Aorta (tissue), 5 donors: ENCODE results near the gene ATP2A3. TPM values are rescaled to one million over a fixed set of nuclear protein-coding genes. Genes with fewer than 3 reads are reported as not detected.

ENCODE experiments used
- ATAC-seq: fragments of 200-7000 bp; cut with Tn5 transposase; one replicate; pipeline ENCODE4 v1.9.1; 2022; ENCODE audit warnings: moderate library complexity; ENCODE audit not compliant: low FRiP score
- DNase-seq, 2 donors: peaks; one replicate each; pipeline ENCODE4 v3.0.0-alpha.2; 2020
- H3K27ac ChIP-seq, 2 donors: one replicate each; pipeline ENCODE4 v1.5.1; 2013; ENCODE audit warnings: low read length in 2 of 2, mild to moderate bottlenecking in 2 of 2, moderate library complexity in 2 of 2, control low read depth in 1 of 2, inconsistent platforms in 1 of 2, low read depth in 1 of 2
- H3K27me3 ChIP-seq, 2 donors: one replicate each; pipeline ENCODE4 v1.6.1; 2013; ENCODE audit warnings: control low read depth in 1 of 2, low read length in 1 of 2, mild to moderate bottlenecking in 1 of 2, moderate library complexity in 1 of 2; ENCODE audit not compliant: insufficient read depth in 2 of 2, control insufficient read depth in 1 of 2
- H3K36me3 ChIP-seq, 2 donors: one replicate each; pipeline ENCODE4 v1.6.1; 2013; ENCODE audit warnings: control low read depth in 1 of 2, low read length in 1 of 2, mild to moderate bottlenecking in 1 of 2; ENCODE audit not compliant: insufficient read depth in 2 of 2, control insufficient read depth in 1 of 2
- H3K4me1 ChIP-seq, 2 donors: one replicate each; pipeline ENCODE4 v1.6.1; 2013; ENCODE audit warnings: low read length in 2 of 2, control low read depth in 1 of 2, mild to moderate bottlenecking in 1 of 2, moderate library complexity in 1 of 2; ENCODE audit not compliant: insufficient read depth in 2 of 2, control insufficient read depth in 1 of 2
- H3K4me3 ChIP-seq, 2 donors: one replicate each; pipeline ENCODE4 v1.5.1; 2013; ENCODE audit warnings: low read length in 2 of 2, control low read depth in 1 of 2, mild to moderate bottlenecking in 1 of 2
- H3K9me3 ChIP-seq: one replicate; pipeline ENCODE4 v1.6.1; 2013; ENCODE audit warnings: mild to moderate bottlenecking, low read length; ENCODE audit not compliant: control insufficient read depth
- WGBS, 2 donors: extraction: QIAGEN DNeasy Blood & Tissue Kit; methylation state at CpG; one replicate each; pipeline ENCODE4 v1.1.7; 2013; 5-methylcytosine and 5-hydroxymethylcytosine counted together
- intact Hi-C, 2 donors: fragments of 100-400 bp; cut with DNase I; formaldehyde crosslinking; loops; one replicate each; pipeline versions ENCODE4 v1.14.2 to v1.15.0; 2022
- polyA plus RNA-seq, 2 donors: library from polyadenylated mRNA; stranded (reverse); fragments of 200-250 nt; gene quantifications; one replicate each; pipeline ENCODE4 v1.2.3, GENCODE V29; 2013
- total RNA-seq, 2 donors: library from RNA; stranded (reverse); fragmentation: NEBNext Ultra II Directional; extraction: Animal tissue kit (Norgen Biotek cat#: 25700); gene quantifications; one replicate each; pipeline ENCODE4 v1.2.1, GENCODE V29; 2021
- donor health status: healthy with polysubstance abuse.
- donor health status: Bipolar disorder and iron deficiency.
- donor health status: DM: no; HTN: no; CAD: no.
- donor health status: DM: no; HTN: no; CAD: no.
- donor health status: DM: yes; HTN: yes; CAD: no.

The ATP2A3 gene
- total and polyA plus RNA-seq, 4 donors, result 7.5 to 88.7 (median 30.4) TPM

DNA sequence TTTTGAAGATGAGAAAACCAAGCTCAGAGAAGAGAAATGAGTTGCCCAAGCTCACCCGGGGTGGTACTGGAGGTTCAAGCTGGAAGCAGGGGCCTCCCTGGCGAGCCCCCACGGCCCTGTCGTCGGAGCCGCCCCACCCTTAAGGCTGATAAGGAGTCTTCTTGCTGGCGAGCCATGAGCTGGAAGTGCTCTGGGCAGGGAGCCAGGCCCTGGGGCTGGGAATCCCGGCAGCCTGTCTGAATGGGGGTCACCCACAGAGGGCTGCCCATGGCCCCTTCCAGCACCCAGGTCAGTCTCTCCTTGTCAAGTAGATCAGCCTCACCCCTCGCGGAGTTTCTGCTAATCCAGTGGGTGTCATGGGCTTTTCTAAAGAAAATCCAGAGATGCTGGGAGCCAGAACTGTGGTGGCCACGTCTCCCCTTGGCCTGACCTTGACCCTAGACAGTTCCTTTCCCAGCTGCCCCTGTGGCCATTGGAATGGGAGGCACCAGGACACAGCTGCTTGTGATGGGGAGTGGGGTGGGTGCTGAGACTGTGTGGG lies 46.8 kb downstream of the ATP2A3 start:
- intact Hi-C loops, result loop anchor here in 1 of 2 donors (5.0 kb wide), 1 partner anchor 45 kb away; the partner anchor contains the start of gene ATP2A3
- ATAC-seq (no peak), DNase-seq (peak in 1 of 2 donors; percentile 88)
- no peaks in the 10 kb centered on the region for H3K36me3 ChIP-seq
- no peaks in the 10 kb centered on the region for H3K9me3 ChIP-seq
- no peaks in the 10 kb centered on the region for H3K27me3 ChIP-seq
- no peak overlapping the region for H3K27ac ChIP-seq
- H3K4me3 ChIP-seq, result no peak overlapping the region
- 34 to 41% methylated on average over 11 of the region's 11 CpGs for WGBS, 2 donors
- no peaks in the 10 kb centered on the region for H3K4me1 ChIP-seq

GRCh38 chr17:3916825-3917224 lies 47.4 kb downstream of the ATP2A3 start:
- no peak overlapping the region for H3K27ac ChIP-seq
- intact Hi-C loops, result loop anchor here in 1 of 2 donors (5.0 kb wide), 1 partner anchor 45 kb away; the partner anchor contains the start of gene ATP2A3
- no peaks in the 10 kb centered on the region for H3K36me3 ChIP-seq
- WGBS, 2 donors, result 81 to 83% methylated on average over 10 of the region's 10 CpGs
- H3K4me3 ChIP-seq, result no peak overlapping the region
- no peak for ATAC-seq
- H3K4me1 ChIP-seq, result no peaks in the 10 kb centered on the region
- no peaks in the 10 kb centered on the region for H3K27me3 ChIP-seq
- DNase-seq, result no peak
- H3K9me3 ChIP-seq, result no peaks in the 10 kb centered on the region

DNA sequence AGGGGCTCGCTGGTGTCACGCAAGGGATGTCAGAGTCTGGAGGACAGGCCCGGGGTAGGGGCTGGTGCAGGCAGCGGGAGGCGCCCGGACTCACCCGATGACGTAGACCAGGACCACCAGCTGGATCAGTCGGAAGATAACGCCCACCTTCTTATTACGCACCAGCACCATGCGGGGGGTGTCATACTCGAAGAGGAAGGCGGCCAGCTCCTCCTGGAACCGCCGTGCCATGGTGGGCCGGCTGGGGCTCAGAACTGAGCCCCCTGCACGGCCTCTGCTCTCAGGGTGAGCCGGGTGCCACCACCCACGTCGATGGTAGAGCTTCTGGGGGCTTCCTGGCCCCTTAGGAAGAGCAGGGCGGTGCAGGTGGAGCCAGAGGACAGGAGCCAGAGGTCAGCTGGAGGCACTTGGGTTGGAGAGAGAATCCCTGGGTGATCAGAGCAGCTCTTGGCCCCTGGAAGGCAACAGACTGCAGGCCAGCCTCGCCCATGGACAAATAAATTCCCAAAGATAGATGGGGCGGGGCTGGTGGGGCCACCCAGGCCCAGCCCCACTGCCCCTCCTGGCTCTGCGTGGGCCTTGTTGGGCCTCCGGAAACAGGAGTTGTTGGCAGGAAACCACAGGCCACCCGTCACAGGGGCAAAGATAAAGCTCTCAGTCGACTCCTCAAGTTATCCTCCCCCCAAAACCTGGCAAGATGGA lies 48.1 kb downstream of the ATP2A3 start, which contains the start of gene P2RX1:
P2RX1 (minus strand) TSS at position 471 of the 702 bp plus-strand sequence; CDS start at position 231, 240 bp downstream.
- no peak within 1 kb of the TSS for H3K4me3 ChIP-seq
- no peak for ATAC-seq

DNA sequence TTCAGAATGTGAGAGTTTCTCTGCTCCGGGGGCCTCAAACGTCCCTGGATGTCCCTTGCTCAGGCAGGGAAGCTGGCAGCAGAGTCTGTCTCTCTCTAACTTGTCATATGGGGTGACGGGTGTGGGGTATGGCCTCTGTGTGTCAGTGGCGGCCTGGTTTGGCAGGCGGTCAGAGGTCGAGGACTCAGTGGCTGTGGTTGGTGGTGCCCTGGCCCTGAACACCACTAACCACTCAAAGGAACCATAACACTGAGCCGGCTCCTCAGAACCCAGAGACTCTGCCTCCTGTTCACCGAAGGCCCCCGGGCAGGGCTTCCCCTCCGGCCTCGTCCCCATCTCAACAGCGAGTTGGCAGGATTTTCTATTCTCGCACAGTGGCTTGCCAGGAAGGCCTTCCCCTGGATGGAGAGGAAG lies 48.6 kb downstream of the ATP2A3 start:
- intact Hi-C loops, result loop anchor here (2.0 to 5.0 kb wide), 3 partner anchors 47 to 159 kb away; partner anchors contain the start of gene ATP2A3 (in 1 of the 2)
- Histone ChIP-seq H3K36me3 (no peaks in the 10 kb centered on the region), H3K9me3 (no peaks in the 10 kb centered on the region), H3K27me3 (no peaks in the 10 kb centered on the region), H3K27ac (no peak overlapping the region), H3K4me1 (no peaks in the 10 kb centered on the region), H3K4me3 (no peak overlapping the region)
- WGBS, 2 donors, result 79 to 83% methylated on average over 13 of the region's 13 CpGs
- ATAC-seq, result no peak
- DNase-seq, result no peak

More for the DNA sequence above, 48.1 kb downstream of the ATP2A3 start, which contains the start of gene P2RX1:
- WGBS, 2 donors, result 80 to 81% methylated on average over 28 of the region's 28 CpGs
- intact Hi-C loops, result loop anchor here (2.0 to 5.0 kb wide), 3 partner anchors 46 to 159 kb away; partner anchors contain the start of gene ATP2A3 (in 1 of the 2)
- H3K27me3 ChIP-seq, result no peaks in the 10 kb centered on the region
- no peaks in the 10 kb centered on the region for H3K9me3 ChIP-seq
- H3K36me3 ChIP-seq, result no peaks in the 10 kb centered on the region
- DNase-seq, result peak in 1 of 2 donors; percentile 76
- no peak within 1 kb of the TSS for H3K27ac ChIP-seq
- no peaks in the 10 kb centered on the region for H3K4me1 ChIP-seq

GRCh38 chr17:3914312-3914670 lies 49.9 kb downstream of the ATP2A3 start:
- intact Hi-C loops, result loop anchor here (2.0 to 5.0 kb wide), 3 partner anchors 89 to 161 kb away; no protein-coding TSS in a partner anchor
- no peaks in the 10 kb centered on the region for H3K27me3 ChIP-seq
- ATAC-seq, result no peak
- no peak for DNase-seq
- no peak overlapping the region for H3K4me3 ChIP-seq
- H3K27ac ChIP-seq, result no peak overlapping the region
- no peaks in the 10 kb centered on the region for H3K36me3 ChIP-seq
- H3K9me3 ChIP-seq, result no peaks in the 10 kb centered on the region
- 83 to 87% methylated on average over 10 of the region's 10 CpGs for WGBS, 2 donors
- no peaks in the 10 kb centered on the region for H3K4me1 ChIP-seq

GRCh38 chr17:3913531-3914311 lies 50.5 kb downstream of the ATP2A3 start:
- ATAC-seq, result peak; percentile 88
- peak; percentile 90 to 95 for DNase-seq
- WGBS, 2 donors, result 28 to 31% methylated on average over 17 of the region's 17 CpGs
- Histone ChIP-seq H3K4me1 (no peaks in the 10 kb centered on the region), H3K4me3 (no peak overlapping the region), H3K36me3 (no peaks in the 10 kb centered on the region), H3K27me3 (no peaks in the 10 kb centered on the region), H3K27ac (no peak overlapping the region), H3K9me3 (no peaks in the 10 kb centered on the region)
- intact Hi-C loops, result loop anchor here (2.0 to 5.0 kb wide), 4 partner anchors 89 to 161 kb away; no protein-coding TSS in a partner anchor

GRCh38 chr17:3912827-3913226 lies 51.4 kb downstream of the ATP2A3 start:
- intact Hi-C loops, result loop anchor here (2.0 to 5.0 kb wide), 2 partner anchors 92 to 159 kb away; no protein-coding TSS in a partner anchor
- no peak overlapping the region for H3K27ac ChIP-seq
- H3K4me1 ChIP-seq, result no peaks in the 10 kb centered on the region
- H3K36me3 ChIP-seq, result no peaks in the 10 kb centered on the region
- H3K27me3 ChIP-seq, result no peaks in the 10 kb centered on the region
- no peaks in the 10 kb centered on the region for H3K9me3 ChIP-seq
- no peak for DNase-seq
- ATAC-seq, result no peak
- 96% methylated on average over 2 of the region's 2 CpGs for WGBS, 2 donors
- no peak overlapping the region for H3K4me3 ChIP-seq

GRCh38 chr17:3911271-3912053 lies 52.8 kb downstream of the ATP2A3 start:
- Histone ChIP-seq H3K4me3 (no peak overlapping the region), H3K9me3 (no peaks in the 10 kb centered on the region), H3K27me3 (no peaks in the 10 kb centered on the region), H3K4me1 (no peaks in the 10 kb centered on the region), H3K27ac (no peak overlapping the region), H3K36me3 (no peaks in the 10 kb centered on the region)
- intact Hi-C loops, result loop anchor here (2.0 to 5.0 kb wide), 2 partner anchors 93 to 161 kb away; no protein-coding TSS in a partner anchor
- no peak for ATAC-seq
- DNase-seq, result peak in 1 of 2 donors; percentile 71
- 87 to 88% methylated on average over 30 of the region's 30 CpGs for WGBS, 2 donors
